ENCODE measurements around the gene RNF19B. TPM values are rescaled to one million over a fixed set of nuclear protein-coding genes. Genes with fewer than 3 reads are reported as not detected.

Gene RNF19B
- total and polyA plus RNA-seq, 2 of the 8 experiments (the other 6 are each of a cell fraction or from before 2014, with no cell fraction given): 9.2 to 11.2 TPM

- no peak overlapping the region for H2AFZ ChIP-seq (ENCODE audit: low read length)
- H2BK5ac ChIP-seq (ENCODE audit: low read depth, low read length): no peak overlapping the region
- no peak overlapping the region for H3K14ac ChIP-seq (ENCODE audit: insufficient read length)
- no peak overlapping the region for H3K18ac ChIP-seq (ENCODE audit: extremely low read depth, low read length)
- no peak overlapping the region for H3K4me3 ChIP-seq (ENCODE audit: extremely low read depth in 1 of 4, insufficient read depth in 2 of 4, low read depth in 3 of 4, low read length in 4 of 4)
- FAIRE-seq (no peak), DNase-seq (ENCODE audit: low read depth in 1 of 2, low spot score in 2 of 2) (no peak)
- H2AK5ac ChIP-seq (ENCODE audit: low read depth, low read length): no peak overlapping the region
- H3K23ac ChIP-seq (ENCODE audit: insufficient read length): no peak overlapping the region
- peaks cover 4 to 12% (median 10%) of the 10 kb centered on the region in 4 experiments; a peak in 6 of 8 replicates for H3K36me3 ChIP-seq (ENCODE audit: control insufficient read depth in 2 of 4, insufficient read depth in 4 of 4, low read length in 3 of 4)
- no peaks in the 10 kb centered on the region for H3K23me2 ChIP-seq (ENCODE audit: low read depth, low read length)
- H3K9ac ChIP-seq (replicated peaks in 1 of 4; ENCODE audit: extremely low read depth in 1 of 4, low read depth in 3 of 4, low read length in 3 of 4): no peak overlapping the region
- no peak overlapping the region for H4K91ac ChIP-seq (replicated peaks; ENCODE audit: insufficient read length, low read length)
- 86% methylated on average over 4 of the region's 4 CpGs; no CpG with 5 or more reads in 1 of the 2 experiments for WGBS, 2 experiments (ENCODE audit: extremely low coverage in 1 of 2, insufficient coverage in 1 of 2, insufficient read length in 1 of 2, insufficient replicate concordance in 2 of 2, low coverage in 1 of 2, low lambda C conversion rate in 2 of 2, missing lambda C conversion rate in 1 of 2)
- H4K8ac ChIP-seq (ENCODE audit: extremely low read depth, insufficient read depth, low read length): no peak overlapping the region
- peaks cover 0 to 10% (median 6%) of the 10 kb centered on the region in 4 experiments; a peak in 4 of 7 replicates for H3K4me1 ChIP-seq (replicated peaks in 1 of 4; ENCODE audit: control insufficient read depth in 3 of 4, insufficient read depth in 4 of 4, low read length in 3 of 4)
- no peaks in the 10 kb centered on the region for H3K79me2 ChIP-seq (ENCODE audit: control insufficient read depth in 1 of 2, insufficient read depth in 2 of 2, low read length in 2 of 2)
- H2BK15ac ChIP-seq (ENCODE audit: low read length): no peak overlapping the region
- H3K56ac ChIP-seq (replicated peaks; ENCODE audit: insufficient read length, low read depth, low read length): no peak overlapping the region
- ChIA-PET CTCF (ENCODE audit: partially characterized antibody) (interaction anchor here (0.6 to 6.6 kb wide), 2 partner anchors 9 to 71 kb away, joined by 3 to 44 read pairs; no protein-coding TSS in a partner anchor), POLR2A (ENCODE audit: partially characterized antibody) (interaction anchor here (4.2 kb wide), 1 partner anchor 39 kb away, joined by 21 read pairs; the partner anchor contains the start of gene RNF19B)
- H2BK20ac ChIP-seq (ENCODE audit: low read length): no peak overlapping the region
- no peak overlapping the region for H3K4ac ChIP-seq (replicated peaks; ENCODE audit: insufficient read length, low read depth, low read length)
- H4K5ac ChIP-seq (ENCODE audit: insufficient read length, low read depth, low read length): no peak overlapping the region
- H2BK12ac ChIP-seq (ENCODE audit: low read depth, low read length): no peak overlapping the region
- H2BK120ac ChIP-seq (replicated peaks; ENCODE audit: low read depth, low read length): no peak overlapping the region
- peaks cover 0 to 7% of the 10 kb centered on the region in 2 experiments for H4K20me1 ChIP-seq (replicated peaks in 1 of 2; ENCODE audit: control insufficient read depth in 1 of 2, insufficient read depth in 2 of 2, low read length in 2 of 2)
- TF ChIP-seq NANOG (IDR thresholded peaks at IDR 0.05; ENCODE audit: insufficient read depth, low read depth, low read length, poor library complexity, severe bottlenecking): no peak
- TF ChIP-seq BACH1 (IDR thresholded peaks at IDR 0.05; ENCODE audit: low read length): no peak
- no peak for TF ChIP-seq EZH2 (IDR thresholded peaks at IDR 0.05; ENCODE audit: low read depth, low read length, severe bottlenecking)
- TF ChIP-seq SP1 (IDR thresholded peaks at IDR 0.05; ENCODE audit: low read depth, low read length): no peak
- no peak for TF ChIP-seq TBP (IDR thresholded peaks at IDR 0.05; ENCODE audit: low read depth, low read length)
- TF ChIP-seq JUND (IDR thresholded peaks at IDR 0.05; ENCODE audit: low read length): no peak
- no peaks in the 10 kb centered on the region for H3K27me3 ChIP-seq (replicated peaks in 1 of 4; ENCODE audit: control insufficient read depth in 3 of 4, extremely low read depth in 1 of 4, insufficient read depth in 3 of 4, low read length in 3 of 4)
- no peaks in the 10 kb centered on the region for H3K79me1 ChIP-seq (ENCODE audit: low read depth, low read length)
- H3K9me3 ChIP-seq (ENCODE audit: insufficient read depth in 2 of 2, low read depth in 1 of 2, low read length in 1 of 2): no peaks in the 10 kb centered on the region
- no peak overlapping the region for H3K4me2 ChIP-seq (ENCODE audit: insufficient read depth in 1 of 2, low read depth in 2 of 2, low read length in 2 of 2)
- H3K27ac ChIP-seq (ENCODE audit: low read depth, low read length): no peak overlapping the region
These were observed 39.0 kb upstream of the RNF19B start for GRCh38 chr1:33003657-33004056.
